ENCODE results near the gene PXDN. TPM values are rescaled to one million over a fixed set of nuclear protein-coding genes. Genes with fewer than 3 reads are reported as not detected.

PXDN gene
- total RNA-seq, 4 donors from 2014 or later: 0.72 to 10.9 (median 5.9) TPM

DNA sequence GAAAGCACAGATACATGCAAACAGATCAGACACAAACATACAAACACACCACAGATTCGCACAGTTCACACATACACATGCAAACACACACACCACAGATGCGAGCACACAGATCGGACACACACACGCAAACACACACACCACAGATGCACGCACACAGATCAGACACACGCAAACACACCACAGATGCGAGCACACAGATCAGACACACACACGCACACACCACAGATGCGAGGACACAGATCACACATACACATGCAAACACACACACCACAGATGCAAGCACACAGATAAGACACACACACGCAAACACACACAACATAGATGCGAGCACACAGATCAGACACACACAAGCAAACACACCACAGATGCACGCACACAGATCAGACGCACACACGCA is 149.0 kb downstream of the PXDN start:
- no peaks in the 10 kb centered on the region for H3K9me3 ChIP-seq
- no peak for DNase-seq
- peaks cover 0 to 39% (median 10%) of the 10 kb centered on the region in 3 donors for H3K4me1 ChIP-seq
- H3K36me3 ChIP-seq: no peaks in the 10 kb centered on the region
- whole genome bisulfite sequencing, 2 donors: 87 to 90% methylated on average over 14 of the region's 14 CpGs
- H3K27me3 ChIP-seq: peaks cover 0 to 39% (median 0%) of the 10 kb centered on the region in 4 donors
- no peak overlapping the region for H3K4me3 ChIP-seq
- TF ChIP-seq, protein P1, sequence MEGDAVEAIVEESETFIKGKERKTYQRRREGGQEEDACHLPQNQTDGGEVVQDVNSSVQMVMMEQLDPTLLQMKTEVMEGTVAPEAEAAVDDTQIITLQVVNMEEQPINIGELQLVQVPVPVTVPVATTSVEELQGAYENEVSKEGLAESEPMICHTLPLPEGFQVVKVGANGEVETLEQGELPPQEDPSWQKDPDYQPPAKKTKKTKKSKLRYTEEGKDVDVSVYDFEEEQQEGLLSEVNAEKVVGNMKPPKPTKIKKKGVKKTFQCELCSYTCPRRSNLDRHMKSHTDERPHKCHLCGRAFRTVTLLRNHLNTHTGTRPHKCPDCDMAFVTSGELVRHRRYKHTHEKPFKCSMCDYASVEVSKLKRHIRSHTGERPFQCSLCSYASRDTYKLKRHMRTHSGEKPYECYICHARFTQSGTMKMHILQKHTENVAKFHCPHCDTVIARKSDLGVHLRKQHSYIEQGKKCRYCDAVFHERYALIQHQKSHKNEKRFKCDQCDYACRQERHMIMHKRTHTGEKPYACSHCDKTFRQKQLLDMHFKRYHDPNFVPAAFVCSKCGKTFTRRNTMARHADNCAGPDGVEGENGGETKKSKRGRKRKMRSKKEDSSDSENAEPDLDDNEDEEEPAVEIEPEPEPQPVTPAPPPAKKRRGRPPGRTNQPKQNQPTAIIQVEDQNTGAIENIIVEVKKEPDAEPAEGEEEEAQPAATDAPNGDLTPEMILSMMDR (IDR thresholded peaks at IDR 0.05): no peak
- no peak for TF ChIP-seq POLR2A (IDR thresholded peaks at IDR 0.05)
- intact Hi-C loops (cut with DNase I): loop anchor here (10.0 kb wide), 1 partner anchor 150 kb away; the partner anchor contains the start of gene PXDN
- H3K27ac ChIP-seq: no peak overlapping the region

DNA sequence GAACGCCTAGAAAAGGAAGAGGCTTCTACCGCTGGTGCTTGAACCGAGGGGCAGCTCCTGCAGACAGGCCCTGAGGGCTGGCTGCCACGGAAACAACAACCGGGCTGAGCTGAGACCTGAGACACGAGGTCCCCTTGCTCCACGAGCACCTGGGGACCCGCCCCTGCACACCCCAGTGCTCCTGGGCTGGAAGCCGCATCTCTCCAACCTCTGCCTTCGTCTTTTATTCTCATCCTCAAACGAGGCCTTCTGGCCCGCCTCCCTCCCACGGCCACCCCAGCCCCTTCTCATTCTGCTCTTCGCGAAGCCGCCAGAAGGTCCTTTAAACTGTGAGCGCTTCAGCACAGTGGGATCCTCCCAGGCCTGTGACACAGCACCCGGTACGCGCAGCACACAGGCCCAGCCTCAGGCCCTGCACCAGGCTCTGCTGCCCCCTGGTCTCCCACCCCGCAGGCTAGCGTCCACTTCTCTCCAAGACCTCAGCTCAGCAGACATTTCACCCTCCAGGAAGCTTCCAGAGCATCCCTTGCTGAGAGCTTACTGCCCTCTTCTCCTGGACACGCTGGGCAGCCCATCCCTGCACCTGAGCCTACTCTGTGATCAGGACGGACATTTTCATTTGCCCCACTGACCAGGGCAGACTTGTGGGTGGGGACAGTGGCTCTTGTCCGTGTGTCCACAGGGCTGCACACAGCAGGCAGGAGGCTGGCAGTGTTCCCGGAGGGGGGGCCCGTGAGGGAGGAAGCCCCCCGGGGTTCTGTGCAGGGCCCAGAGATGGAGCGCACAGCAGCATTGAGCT is 149.7 kb downstream of the PXDN start:
- TF ChIP-seq, protein P1 (IDR thresholded peaks at IDR 0.05): no peak
- no peak overlapping the region for H3K27ac ChIP-seq
- H3K4me1 ChIP-seq: peaks cover 0 to 32% (median 10%) of the 10 kb centered on the region in 3 donors
- intact Hi-C loops (cut with DNase I): loop anchor here (10.0 kb wide), 1 partner anchor 150 kb away; the partner anchor contains the start of gene PXDN
- peaks cover 0 to 43% (median 0%) of the 10 kb centered on the region in 4 donors for H3K27me3 ChIP-seq
- WGBS, 2 donors: 76 to 85% methylated on average over 16 to 26 of the region's 29 CpGs
- H3K4me3 ChIP-seq: no peak overlapping the region
- H3K36me3 ChIP-seq: no peaks in the 10 kb centered on the region
- no peak for DNase-seq
- no peaks in the 10 kb centered on the region for H3K9me3 ChIP-seq

DNA sequence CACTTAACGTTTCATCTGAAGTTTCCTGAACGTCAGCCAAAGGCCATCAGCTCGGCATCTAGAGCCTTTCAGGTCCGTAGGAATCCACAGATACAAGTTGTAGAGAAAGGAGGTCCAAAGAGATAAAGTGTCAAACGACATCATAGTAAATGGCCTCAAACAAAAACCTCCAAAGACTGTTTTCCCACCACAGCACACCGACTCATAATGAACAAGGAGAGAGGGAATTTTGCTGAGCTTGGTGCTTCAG is 150.3 kb downstream of the PXDN start:
- Histone ChIP-seq H3K9me3 (no peaks in the 10 kb centered on the region), H3K27me3 (peaks cover 0 to 43% (median 0%) of the 10 kb centered on the region in 4 donors), H3K36me3 (no peaks in the 10 kb centered on the region), H3K27ac (peak overlapping the region in 1 of 4 donors; percentile 39), H3K4me1 (peaks cover 0 to 30% (median 10%) of the 10 kb centered on the region in 3 donors), H3K4me3 (no peak overlapping the region)
- DNase-seq: no peak
- TF ChIP-seq, protein P1 (IDR thresholded peaks at IDR 0.05): no peak
- intact Hi-C loops (cut with DNase I): loop anchor here (10.0 kb wide), 1 partner anchor 151 kb away; the partner anchor contains the start of gene PXDN
- 26 to 45% methylated on average over 3 to 4 of the region's 6 CpGs for WGBS, 2 donors

DNA sequence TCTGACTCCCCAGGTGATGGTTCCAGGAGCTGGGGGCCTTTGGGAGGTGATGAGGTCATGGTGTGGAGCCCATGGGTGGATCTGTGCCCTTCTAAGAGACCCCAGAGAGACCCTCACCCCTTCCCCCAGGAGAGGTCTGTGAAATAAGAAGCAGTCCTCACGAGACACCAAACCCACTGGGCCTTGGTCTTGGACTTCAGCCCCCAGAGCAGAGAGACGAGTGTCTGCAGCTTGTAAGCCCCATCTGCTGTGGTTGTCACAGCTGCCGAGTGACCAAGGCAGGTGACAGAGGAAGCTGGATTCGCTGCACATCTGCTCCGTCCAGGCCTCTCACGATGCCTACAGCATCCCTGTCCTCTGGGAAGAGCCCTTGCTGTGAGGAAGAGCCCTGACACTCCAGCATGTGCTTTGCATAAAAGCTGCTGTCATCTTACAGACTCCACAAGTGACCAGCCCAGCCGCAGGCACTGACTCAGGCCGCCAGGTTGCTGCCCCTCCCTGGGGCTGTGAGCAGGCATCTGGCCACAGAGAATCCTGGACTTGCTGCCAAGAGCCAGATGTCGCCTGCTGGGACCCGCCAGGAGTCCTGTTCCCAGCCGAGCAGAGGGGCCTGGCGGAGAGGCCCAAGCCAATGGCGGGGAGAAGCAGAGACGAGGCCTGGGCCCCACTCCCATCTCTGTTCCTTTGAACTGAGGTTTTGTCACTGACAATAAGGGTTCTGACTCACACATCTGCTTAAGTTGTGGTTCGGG is 150.8 kb downstream of the PXDN start:
- peaks cover 0 to 44% (median 0%) of the 10 kb centered on the region in 4 donors for H3K27me3 ChIP-seq

More for the DNA sequence above, 150.8 kb downstream of the PXDN start:
- Histone ChIP-seq H3K36me3 (no peaks in the 10 kb centered on the region), H3K27ac (peak overlapping the region in 2 of 4 donors; percentile 31 to 39), H3K4me1 (peaks cover 0 to 30% (median 10%) of the 10 kb centered on the region in 3 donors), H3K4me3 (no peak overlapping the region), H3K9me3 (no peaks in the 10 kb centered on the region)
- intact Hi-C loops (cut with DNase I): loop anchor here (10.0 kb wide), 1 partner anchor 151 kb away; the partner anchor contains the start of gene PXDN
- TF ChIP-seq, protein P1 (IDR thresholded peaks at IDR 0.05): no peak
- no peak for TF ChIP-seq POLR2A (IDR thresholded peaks at IDR 0.05)
- DNase-seq: no peak
- 0 to 68% methylated on average over 1 to 7 of the region's 15 CpGs for WGBS, 2 donors

All from esophagus squamous epithelium (tissue), 5 donors.